GM23248 (cell line): ENCODE results near the gene PCID2.

ENCODE experiments used
- EZH2 ChIP-seq: fragments of 200-600 bp; sonication (generic); IDR thresholded peaks from 2 replicates; pipeline ENCODE4 v1.6.1; 2018; ENCODE audit warnings: antibody characterized with exemption, mild to moderate bottlenecking; ENCODE audit not compliant: insufficient read depth, poor library complexity, severe bottlenecking
- EZH2phosphoT487 ChIP-seq: fragments of 200-600 bp; sonication (generic); IDR thresholded peaks from 2 replicates; pipeline ENCODE4 v1.6.1; 2018; ENCODE audit warnings: antibody characterized with exemption, moderate library complexity, mild to moderate bottlenecking, low read depth; ENCODE audit not compliant: insufficient read depth

DNA sequence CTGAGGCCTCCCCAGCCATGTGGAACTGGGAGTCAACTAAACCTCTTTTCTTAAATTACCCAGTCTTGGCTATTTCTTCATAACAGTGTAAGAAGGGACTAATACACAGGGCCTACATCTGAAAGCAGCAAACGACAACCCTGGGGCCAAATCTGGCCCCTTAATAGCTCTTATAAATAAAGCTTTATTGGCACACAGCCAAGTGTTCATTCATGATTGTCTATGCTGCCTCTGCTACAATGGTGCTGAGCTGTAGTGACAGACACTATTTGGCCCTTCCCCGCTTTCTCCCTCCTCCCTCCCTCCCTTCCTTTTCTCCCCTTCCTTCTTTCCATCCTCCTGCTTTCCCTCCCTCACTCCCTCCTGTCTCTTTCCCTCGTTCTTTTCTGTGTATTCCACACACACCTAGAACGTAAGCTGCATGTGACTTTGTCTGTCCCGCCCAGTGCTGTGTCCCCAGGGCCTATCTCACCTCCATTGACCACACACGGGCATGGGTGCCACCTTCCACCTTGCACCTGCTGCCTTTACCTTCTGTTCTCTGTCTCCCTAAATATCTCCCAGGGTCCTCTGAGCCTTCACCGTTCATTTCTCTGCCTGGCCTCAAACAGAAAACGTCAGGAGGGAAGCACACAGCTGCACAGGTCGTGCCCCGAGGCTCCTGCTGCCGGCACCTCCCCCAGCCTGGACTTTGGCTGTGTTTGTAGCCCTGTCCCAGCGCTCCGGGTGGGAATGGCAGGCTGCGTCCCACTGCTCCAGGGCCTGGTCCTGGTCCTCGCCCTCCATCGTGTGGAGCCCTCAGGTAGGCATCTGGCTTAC lies 50.3 kb downstream of the PCID2 start, which contains the start of gene PROZ:
- TF ChIP-seq EZH2 = no peak
- TF ChIP-seq EZH2phosphoT487 = no peak
